GM12874 (cell line): ENCODE results near the gene TYRO3.

Experiments used
- CTCF ChIP-seq: IDR thresholded peaks from 2 replicates; pipeline ENCODE4 v1.5.1; 2011; ENCODE audit warnings: low read depth, mild to moderate bottlenecking, control low read depth, low read length, moderate library complexity; ENCODE audit not compliant: insufficient read depth

TYRO3 gene

GRCh38 chr15:41554915-41555314 is 4.1 kb upstream of the TYRO3 start:
- TF ChIP-seq CTCF, result no peak

- TF ChIP-seq CTCF, result no peak
Measured at GRCh38 chr15:41556677-41557076, 2.3 kb upstream of the TYRO3 start.

GRCh38 chr15:41557673-41558399 is 1.2 kb upstream of the TYRO3 start:
- peak; percentile 88 for TF ChIP-seq CTCF

GRCh38 chr15:41559239-41559782 is 299 bp downstream of the TYRO3 start:
- TF ChIP-seq CTCF, result no peak

- no peak for TF ChIP-seq CTCF
Measured at GRCh38 chr15:41560572-41560874, 1.5 kb downstream of the TYRO3 start.

GRCh38 chr15:41561104-41561776 is 2.2 kb downstream of the TYRO3 start:
- TF ChIP-seq CTCF, result no peak

GRCh38 chr15:41561777-41562145 is 2.7 kb downstream of the TYRO3 start:
- TF ChIP-seq CTCF, result no peak
